HepG2 (cell line): Measurements from ENCODE around the gene ERH. TPM values are rescaled to one million over a fixed set of nuclear protein-coding genes. Genes with fewer than 3 reads are reported as not detected.

Source experiments
- FOXC1 ChIP-seq: sonication (generic); formaldehyde crosslinking; IDR thresholded peaks from 2 replicates; pipeline ENCODE4 v1.8.0; 2022; ENCODE audit warnings: mild to moderate bottlenecking, missing genetic modification reagents, borderline replicate concordance
- FOXP4 ChIP-seq: sonication (generic); formaldehyde crosslinking; IDR thresholded peaks from 2 replicates; pipeline ENCODE4 v1.4.0; 2020; ENCODE audit warnings: missing genetic modification reagents
- GABPB1 ChIP-seq: IDR thresholded peaks from 2 replicates; pipeline ENCODE4 v1.6.1; 2016; ENCODE audit warnings: mild to moderate bottlenecking, missing genetic modification reagents, moderate library complexity, missing compliant biosample characterization
- HDAC1 ChIP-seq: sonication (generic); formaldehyde crosslinking; IDR thresholded peaks from 2 replicates; pipeline ENCODE4 v1.5.1; 2020; ENCODE audit warnings: mild to moderate bottlenecking, missing genetic modification reagents
- KDM1A ChIP-seq: IDR thresholded peaks from 2 replicates; pipeline ENCODE4 v1.6.1; 2016; ENCODE audit warnings: missing compliant biosample characterization
- NFAT5 ChIP-seq: sonication (generic); formaldehyde crosslinking; IDR thresholded peaks from 2 replicates; pipeline ENCODE4 v1.4.0; 2020; ENCODE audit warnings: missing genetic modification reagents
- NR2C2 ChIP-seq: sonication (generic); formaldehyde crosslinking; IDR thresholded peaks from 2 replicates; pipeline ENCODE4 v1.4.0; 2020; ENCODE audit warnings: missing genetic modification reagents, mild to moderate bottlenecking, moderate library complexity, borderline replicate concordance
- NR2F6 ChIP-seq, 2 experiments: IDR thresholded peaks; 2 replicates each; pipeline ENCODE4 v1.6.1; 2016; ENCODE audit warnings: antibody characterized with exemption in 1 of 2, mild to moderate bottlenecking in 1 of 2
- PAXIP1 ChIP-seq: sonication (generic); formaldehyde crosslinking; conservative IDR thresholded peaks from 2 replicates; pipeline ENCODE4 v1.4.0; 2020; ENCODE audit warnings: mild to moderate bottlenecking, missing genetic modification reagents, moderate library complexity
- POGZ ChIP-seq: sonication (generic); formaldehyde crosslinking; IDR thresholded peaks from 2 replicates; pipeline ENCODE4 v1.4.0; 2020; ENCODE audit warnings: mild to moderate bottlenecking, missing genetic modification reagents
- SIX4 ChIP-seq: sonication (generic); formaldehyde crosslinking; IDR thresholded peaks from 2 replicates; pipeline ENCODE4 v1.4.0; 2020; ENCODE audit warnings: missing genetic modification reagents
- SP5 ChIP-seq: IDR thresholded peaks from 2 replicates; pipeline ENCODE4 v1.6.1; 2016; ENCODE audit warnings: low read depth, borderline replicate concordance
- SPEN ChIP-seq: sonication (generic); formaldehyde crosslinking; IDR thresholded peaks from 2 replicates; pipeline ENCODE4 v1.5.1; 2020; ENCODE audit warnings: low read depth, mild to moderate bottlenecking, missing genetic modification reagents
- TARDBP ChIP-seq: sonication (generic); formaldehyde crosslinking; IDR thresholded peaks from 2 replicates; pipeline ENCODE4 v1.8.0; 2022; ENCODE audit warnings: mild to moderate bottlenecking, missing genetic modification reagents
- ZFP37 ChIP-seq: sonication (generic); formaldehyde crosslinking; IDR thresholded peaks from 2 replicates; pipeline ENCODE4 v1.4.0; 2020; ENCODE audit warnings: missing genetic modification reagents, borderline replicate concordance
- ZMYM4 ChIP-seq: sonication (generic); formaldehyde crosslinking; IDR thresholded peaks from 2 replicates; pipeline ENCODE4 v1.8.1; 2023; ENCODE audit warnings: mild to moderate bottlenecking, missing genetic modification reagents
- ZNF704 ChIP-seq: sonication (generic); formaldehyde crosslinking; IDR thresholded peaks from 2 replicates; pipeline ENCODE4 v1.8.1; 2023; ENCODE audit warnings: mild to moderate bottlenecking, inconsistent platforms, moderate library complexity, missing genetic modification reagents, borderline replicate concordance
- ZNF891 ChIP-seq: sonication (generic); formaldehyde crosslinking; IDR thresholded peaks from 2 replicates; pipeline ENCODE4 v1.5.0; 2020; ENCODE audit warnings: mild to moderate bottlenecking, missing genetic modification reagents
- polyA plus RNA-seq, 8 experiments: library from polyadenylated mRNA; depleted of rRNA in 3 of 8; stranded (reverse) in 7 of 8; unstranded in 1 of 8; fragments of >200 nt; fragmentation: Illumina TruSeq in 4 of 8; extraction: Trizol in 4 of 8; gene quantifications; 2 replicates each; pipeline versions ENCODE4 v1.2.1 to v1.2.3, GENCODE V29; 2011 to 2016; ENCODE audit warnings: low read depth in 4 of 8, missing spikeins in 1 of 8, mixed read lengths in 1 of 8; ENCODE audit not compliant: insufficient read depth in 1 of 8
- total RNA-seq, 5 experiments: library from RNA; depleted of rRNA; stranded (reverse); fragments of >200 nt; fragmentation: Illumina TruSeq; extraction: Trizol; gene quantifications; 2 replicates each; pipeline ENCODE4 v1.2.3, GENCODE V29; 2016; ENCODE audit warnings: low read depth in 1 of 5

ERH gene
- total and polyA plus RNA-seq, 2 of the 13 experiments (the other 11 are each of a cell fraction or from before 2014, with no cell fraction given), result 105 to 341 TPM

- TF ChIP-seq NFAT5 (CRISPR knock-in tag) (no peak), SIX4 (CRISPR knock-in tag) (no peak), ZNF704 (CRISPR knock-in tag) (no peak), SPEN (no peak), NR2C2 (peak; percentile 58; the same call in 1 of the 2 replicates), ZNF891 (no peak), ZMYM4 (CRISPR knock-in tag) (peak; percentile 74), PAXIP1 (CRISPR knock-in tag) (peak; percentile 81), SP5 (CRISPR knock-in tag) (peak; percentile 76), POGZ (peak; percentile 88), GABPB1 (CRISPR knock-in tag) (0 out of 2 replicates have a peak, but pooled peaks have one; percentile 14), HDAC1 (CRISPR knock-in tag) (peak; percentile 81), TARDBP (CRISPR knock-in tag) (peak; percentile 33; the same call in 1 of the 2 replicates), ZFP37 (CRISPR knock-in tag) (no peak), NR2F6 (IDR thresholded peaks at IDR 0.05) (no peak), NR2F6 (CRISPR knock-in tag; IDR thresholded peaks at IDR 0.05) (peak; percentile 63; the same call in 1 of the 2 replicates), FOXP4 (CRISPR knock-in tag) (peak; percentile 41; the same call in 1 of the 2 replicates), KDM1A (CRISPR knock-in tag) (peak; percentile 79; the same call in 1 of the 2 replicates), FOXC1 (no peak)
Observed at GRCh38 chr14:69430306-69430939, 32.3 kb upstream of the ERH start (continued).
